ENCODE data around the gene SLC47A2.
A peak's percentile ranks its signal among the peaks of the same experiment; 100 is the strongest.

SLC47A2 gene

GRCh38 chr17:19747829-19748806 lies 31.7 kb upstream of the SLC47A2 start, which contains the start of gene ALDH3A1:
Gene ALDH3A1, minus strand, starts transcription at chr17:19748298. Its CDS starts 3,169 bp downstream, at chr17:19745129.
- no peak for DNase-seq (ENCODE audit: low read depth in 2 of 2)

- DNase-seq (ENCODE audit: low read depth in 2 of 2): no peak
Observed at GRCh38 chr17:19747159-19747719, 30.9 kb upstream of the SLC47A2 start.

GRCh38 chr17:19746517-19746916 lies 30.1 kb upstream of the SLC47A2 start:
- no peak for DNase-seq (ENCODE audit: low read depth in 2 of 2)

- DNase-seq (ENCODE audit: low read depth in 2 of 2): peak; percentile 79 to 88
Observed at GRCh38 chr17:19744922-19745757, 28.8 kb upstream of the SLC47A2 start.

GRCh38 chr17:19744492-19744891 lies 28.1 kb upstream of the SLC47A2 start:
- DNase-seq (ENCODE audit: low read depth in 2 of 2): no peak

- no peak for DNase-seq (ENCODE audit: low read depth in 2 of 2)
Observed at GRCh38 chr17:19743101-19744100, 27.0 kb upstream of the SLC47A2 start.

GRCh38 chr17:19742495-19742894 lies 26.1 kb upstream of the SLC47A2 start:
- no peak for DNase-seq (ENCODE audit: low read depth in 2 of 2)

GRCh38 chr17:19741832-19742457 lies 25.6 kb upstream of the SLC47A2 start:
- no peak for DNase-seq (ENCODE audit: low read depth in 2 of 2)

- no peak for DNase-seq (ENCODE audit: low read depth in 2 of 2)
Observed at GRCh38 chr17:19740933-19741332, 24.5 kb upstream of the SLC47A2 start.

GRCh38 chr17:19739241-19740201 lies 23.1 kb upstream of the SLC47A2 start:
- no peak for DNase-seq (ENCODE audit: low read depth in 2 of 2)

GRCh38 chr17:19738757-19739156 lies 22.4 kb upstream of the SLC47A2 start:
- DNase-seq (ENCODE audit: low read depth in 2 of 2): no peak

GRCh38 chr17:19738073-19738449 lies 21.7 kb upstream of the SLC47A2 start:
- DNase-seq (ENCODE audit: low read depth in 2 of 2): no peak

GRCh38 chr17:19737305-19738072 lies 21.1 kb upstream of the SLC47A2 start:
- DNase-seq (ENCODE audit: low read depth in 2 of 2): no peak

- DNase-seq (ENCODE audit: low read depth in 2 of 2): no peak
Observed at GRCh38 chr17:19736071-19736470, 19.7 kb upstream of the SLC47A2 start.

- DNase-seq (ENCODE audit: low read depth in 2 of 2): no peak
Observed at GRCh38 chr17:19733953-19734526, 17.7 kb upstream of the SLC47A2 start.

GRCh38 chr17:19731626-19732025 lies 15.2 kb upstream of the SLC47A2 start:
- DNase-seq (ENCODE audit: low read depth in 2 of 2): no peak

- no peak for DNase-seq (ENCODE audit: low read depth in 2 of 2)
Observed at GRCh38 chr17:19730843-19731242, 14.5 kb upstream of the SLC47A2 start.

GRCh38 chr17:19729900-19730299 lies 13.5 kb upstream of the SLC47A2 start:
- no peak for DNase-seq (ENCODE audit: low read depth in 2 of 2)
